GM19467 (cell line): ENCODE data around the gene CNTN2.

Source experiments
- ATAC-seq: cut with Tn5 transposase; IDR thresholded peaks from one replicate; pipeline ENCODE4 v1.9.1; 2021; ENCODE audit warnings: mild to moderate bottlenecking, moderate library complexity; ENCODE audit not compliant: unreplicated experiment

Gene CNTN2

GRCh38 chr1:205072286-205072685, 29.3 kb downstream of the CNTN2 start:
- no peak for ATAC-seq

- no peak for ATAC-seq
These were observed 29.9 kb downstream of the CNTN2 start for GRCh38 chr1:205072881-205073280.

- ATAC-seq = no peak
These were observed 30.5 kb downstream of the CNTN2 start for GRCh38 chr1:205073511-205073910.

GRCh38 chr1:205074084-205074483, 31.1 kb downstream of the CNTN2 start:
- ATAC-seq = no peak

DNA sequence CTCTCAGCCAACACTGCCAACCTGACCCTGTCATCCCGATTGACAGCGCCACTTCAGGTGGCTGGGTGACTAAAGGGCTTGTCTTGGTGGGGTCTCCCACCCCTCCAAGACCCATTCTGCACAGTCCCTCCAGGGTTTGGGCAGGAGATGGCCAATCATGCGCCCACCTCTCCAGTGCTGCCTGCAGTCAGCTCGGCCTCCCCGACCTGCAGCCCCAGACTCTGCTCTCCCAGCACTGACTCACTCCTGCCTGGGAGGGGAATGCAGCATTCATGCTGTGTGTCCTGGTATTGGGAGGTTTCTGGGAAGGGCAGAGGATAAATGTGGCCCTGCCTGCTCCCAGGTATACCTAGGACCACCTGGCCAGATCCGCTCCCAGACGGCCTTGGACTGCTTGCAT, 31.5 kb downstream of the CNTN2 start:
- no peak for ATAC-seq

DNA sequence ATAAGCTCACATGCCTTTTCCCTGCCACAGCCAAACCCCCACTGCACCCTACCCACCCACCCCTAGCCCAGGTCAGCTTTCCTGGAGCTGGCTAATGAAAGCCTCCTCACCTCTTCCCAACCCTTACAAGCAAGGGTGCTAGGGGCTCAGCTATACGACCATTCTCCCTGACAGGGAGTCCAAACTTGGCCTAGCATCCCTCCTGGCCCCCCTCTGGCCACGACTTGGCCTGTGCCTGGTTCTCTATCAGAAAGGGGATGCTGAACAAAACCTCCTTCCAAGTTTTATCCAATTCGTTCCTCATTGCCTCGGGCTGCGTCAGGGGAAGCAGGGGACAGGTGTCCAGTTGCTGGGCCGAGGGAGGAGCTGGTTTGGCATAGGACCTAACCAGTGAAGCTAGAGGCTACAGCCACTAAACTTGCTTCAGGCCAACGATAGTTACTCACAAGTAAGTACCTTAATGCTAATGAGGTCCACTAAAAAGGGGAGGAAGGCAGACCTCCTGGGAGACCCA, 32.7 kb downstream of the CNTN2 start:
- ATAC-seq = no peak

DNA sequence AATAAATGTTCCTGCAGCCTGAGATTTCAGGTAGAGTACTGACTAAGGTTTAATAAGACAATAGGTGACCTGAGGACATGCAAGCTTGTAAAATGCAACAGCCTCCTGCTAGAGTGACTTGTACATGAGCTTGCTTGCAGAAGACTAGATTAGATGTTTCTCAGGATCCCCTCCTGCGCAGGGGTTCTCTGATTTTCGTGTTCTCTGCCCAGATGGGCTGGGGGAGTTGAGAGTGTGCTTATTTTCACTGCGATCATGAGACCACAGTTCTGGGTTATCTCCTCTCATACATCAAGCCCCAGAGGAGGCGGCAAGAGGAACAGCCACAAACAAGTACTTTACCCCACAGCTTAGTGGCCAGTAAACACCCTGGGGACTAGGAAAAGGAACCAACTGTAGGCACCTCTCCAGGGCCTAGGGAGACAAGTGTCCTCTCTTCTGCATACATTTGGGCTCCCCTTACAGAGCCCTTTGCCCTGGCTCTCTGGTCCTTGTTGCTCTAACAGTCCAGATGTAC, 33.3 kb downstream of the CNTN2 start:
- ATAC-seq = no peak

GRCh38 chr1:205077158-205077933, 34.3 kb downstream of the CNTN2 start:
- no peak for ATAC-seq

DNA sequence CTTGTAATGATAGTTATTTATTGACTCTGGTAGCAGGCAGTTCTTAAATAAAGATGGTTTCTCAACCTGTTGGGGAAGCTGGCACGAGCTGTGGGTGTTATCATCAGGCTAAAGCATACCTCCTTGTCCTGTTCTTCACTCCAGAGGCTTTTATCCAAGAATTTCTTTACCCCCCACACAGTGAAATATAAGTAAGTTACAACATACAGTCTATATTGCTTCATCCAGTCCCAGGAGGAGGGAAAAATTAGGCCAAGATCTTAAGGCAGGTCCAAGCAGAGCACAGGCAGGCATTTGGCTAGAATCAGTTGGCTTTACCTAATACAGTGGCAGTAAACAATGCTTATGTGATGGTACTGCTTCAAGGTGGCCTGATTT, 34.9 kb downstream of the CNTN2 start:
- no peak for ATAC-seq

DNA sequence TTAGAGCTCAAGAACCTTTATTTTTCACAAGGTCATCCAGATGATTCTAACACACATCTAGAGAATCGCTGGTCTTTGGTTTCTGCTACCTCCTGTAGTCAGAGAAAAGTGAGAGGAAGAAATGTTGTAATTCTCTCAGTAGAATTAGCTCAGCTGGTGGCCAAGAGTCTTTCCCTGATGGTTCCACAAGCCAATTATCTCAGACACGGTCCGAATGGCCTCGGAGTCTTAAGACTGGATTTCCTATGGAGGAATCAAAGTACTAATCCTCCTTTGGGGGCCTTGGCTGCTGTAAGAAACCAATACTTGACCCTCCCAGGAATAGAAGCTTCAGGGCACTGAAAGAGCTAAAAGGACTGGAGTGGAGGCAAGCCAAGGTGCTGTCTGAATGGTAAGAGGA, 39.4 kb downstream of the CNTN2 start:
- no peak for ATAC-seq

DNA sequence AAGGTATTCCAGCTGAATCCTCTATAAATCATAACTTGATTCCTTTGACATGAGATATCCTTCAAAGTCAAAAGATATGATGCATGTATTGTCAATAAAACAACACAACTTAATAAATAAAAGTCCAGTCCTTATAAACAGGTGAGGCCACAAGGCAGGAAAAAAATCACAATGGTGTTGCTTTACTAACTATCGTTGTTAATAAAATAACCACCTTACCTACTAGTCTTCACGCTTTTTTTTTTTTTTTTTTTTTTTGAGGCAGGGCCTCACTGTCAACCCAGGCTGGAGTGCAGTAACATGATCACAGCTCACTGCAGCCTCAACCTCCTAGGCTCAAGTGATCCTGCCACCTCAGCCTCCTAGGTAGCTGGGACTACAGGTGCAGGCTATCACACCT, 41.3 kb downstream of the CNTN2 start, which contains the start of gene TMEM81:
Gene TMEM81, minus strand, starts transcription at position 101 of the 400 bp plus-strand sequence. CDS start 140 bp downstream, outside the sequence.
- ATAC-seq = no peak

GRCh38 chr1:205088341-205088740, 45.3 kb downstream of the CNTN2 start:
- ATAC-seq = no peak

GRCh38 chr1:205091043-205091740, 48.2 kb downstream of the CNTN2 start:
- no peak for ATAC-seq

DNA sequence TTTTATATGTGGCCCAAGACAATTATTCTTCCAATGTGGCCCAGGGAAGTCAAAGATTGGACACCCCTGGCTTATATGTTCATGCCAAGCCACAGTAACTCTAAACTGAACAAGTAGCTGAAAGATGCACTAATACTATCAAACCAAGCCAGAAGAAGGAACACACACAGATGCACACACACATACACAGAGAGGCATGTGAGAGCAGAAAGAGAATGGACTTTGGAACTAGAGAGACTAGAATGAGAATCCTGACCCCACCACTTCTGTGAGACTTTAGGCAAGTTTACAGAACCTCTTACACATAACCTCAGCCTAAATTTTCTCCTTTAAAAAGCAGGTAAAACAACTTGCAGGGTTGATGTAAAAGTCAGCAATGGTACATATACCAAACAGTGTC, 52.4 kb downstream of the CNTN2 start:
- ATAC-seq = no peak

DNA sequence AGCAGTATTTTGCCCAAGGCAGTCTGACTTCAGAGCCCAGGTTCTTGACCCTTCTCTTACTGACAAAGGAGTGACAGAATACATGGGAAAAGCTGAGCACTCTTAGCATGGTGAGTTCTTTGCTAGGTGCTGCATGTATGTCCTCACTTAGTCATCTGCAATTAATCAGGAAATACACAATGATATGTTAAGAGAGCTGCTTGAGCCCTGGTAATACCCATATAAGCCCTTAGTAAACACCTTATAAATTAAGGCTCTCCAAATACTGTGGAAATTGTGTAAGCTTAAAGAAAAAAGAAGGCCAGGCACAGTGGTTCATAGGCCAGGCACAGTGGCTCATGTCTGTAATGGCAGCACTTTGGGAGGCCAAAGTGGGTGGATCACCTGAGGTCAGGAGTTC, 55.2 kb downstream of the CNTN2 start:
- no peak for ATAC-seq

- no peak for ATAC-seq
These were observed 59.4 kb downstream of the CNTN2 start for GRCh38 chr1:205102404-205102803.

DNA sequence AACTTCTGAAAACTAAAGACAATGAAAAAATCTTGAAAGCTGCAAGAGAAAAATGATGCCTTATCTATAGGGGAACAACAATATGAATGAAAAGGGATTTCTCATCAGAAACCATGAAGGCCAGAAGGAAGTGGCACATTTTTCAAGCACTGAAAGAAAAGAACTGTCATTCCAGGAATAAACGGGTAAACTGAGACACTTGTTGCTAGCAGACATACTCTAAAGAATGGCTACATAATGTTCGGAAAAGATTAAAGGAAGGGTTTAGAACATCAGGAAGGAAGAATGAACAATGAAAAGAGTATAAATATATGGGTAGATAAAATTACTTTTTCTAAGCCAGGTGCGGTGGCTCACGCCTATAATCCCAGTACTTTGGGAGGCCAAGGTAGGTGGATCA, 64.3 kb downstream of the CNTN2 start:
- no peak for ATAC-seq

DNA sequence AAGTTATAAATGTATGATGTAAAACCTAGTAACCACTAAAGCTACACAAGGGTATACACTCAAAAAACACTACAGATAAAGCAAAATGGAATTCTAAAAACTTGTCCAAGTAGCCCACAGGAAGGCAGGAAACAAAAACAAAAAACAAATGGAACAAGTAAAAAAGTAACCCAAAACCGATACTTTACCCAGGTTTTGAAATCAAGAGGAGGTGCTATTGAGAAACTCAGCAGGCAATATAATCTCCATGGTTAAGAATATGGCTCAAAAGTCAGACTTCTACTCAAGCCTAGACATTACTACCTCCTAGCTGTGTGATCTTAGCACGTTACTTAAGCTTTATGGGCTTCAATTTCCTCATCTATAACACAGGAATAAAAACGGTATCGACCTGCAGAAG, 65.5 kb downstream of the CNTN2 start:
- ATAC-seq = no peak

GRCh38 chr1:205109269-205109668, 66.3 kb downstream of the CNTN2 start:
- no peak for ATAC-seq

DNA sequence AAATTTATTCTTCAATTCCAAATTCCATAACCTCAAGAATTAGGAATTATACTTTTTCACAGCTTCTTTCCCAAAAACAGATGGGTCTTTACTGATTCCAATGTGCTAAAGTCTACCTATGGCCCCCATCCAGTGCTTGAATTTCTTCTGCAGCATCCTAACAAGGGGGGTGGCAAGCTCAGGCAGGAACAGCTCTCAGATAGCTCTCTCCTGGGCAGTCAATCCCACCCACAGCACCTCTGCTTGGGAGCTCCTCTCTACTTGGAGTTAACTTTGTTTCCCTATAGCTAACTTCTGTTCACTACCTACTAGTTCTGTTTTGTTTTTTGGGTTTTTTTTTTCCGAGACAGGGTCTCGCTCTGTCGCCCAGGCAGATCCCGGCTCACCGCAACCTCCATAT, 66.7 kb downstream of the CNTN2 start:
- no peak for ATAC-seq

DNA sequence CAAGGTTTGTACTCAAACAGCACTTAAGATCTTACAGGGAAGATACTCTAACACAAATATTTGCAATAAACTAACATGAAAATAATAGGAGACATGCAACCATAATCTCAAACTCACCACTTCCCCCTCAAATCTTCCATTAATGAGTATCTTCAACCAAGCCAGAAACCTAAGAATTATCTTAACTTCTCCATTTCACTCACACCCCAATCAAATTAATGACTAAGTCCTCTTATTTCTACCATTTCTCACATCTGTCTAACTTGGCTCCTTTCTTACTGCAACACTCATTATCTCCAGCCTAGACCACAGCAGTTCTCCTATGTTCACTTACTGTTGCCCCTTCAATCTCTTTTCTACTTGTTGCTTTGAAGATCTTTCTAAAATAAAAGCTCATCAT, 68.3 kb downstream of the CNTN2 start:
- ATAC-seq = no peak

DNA sequence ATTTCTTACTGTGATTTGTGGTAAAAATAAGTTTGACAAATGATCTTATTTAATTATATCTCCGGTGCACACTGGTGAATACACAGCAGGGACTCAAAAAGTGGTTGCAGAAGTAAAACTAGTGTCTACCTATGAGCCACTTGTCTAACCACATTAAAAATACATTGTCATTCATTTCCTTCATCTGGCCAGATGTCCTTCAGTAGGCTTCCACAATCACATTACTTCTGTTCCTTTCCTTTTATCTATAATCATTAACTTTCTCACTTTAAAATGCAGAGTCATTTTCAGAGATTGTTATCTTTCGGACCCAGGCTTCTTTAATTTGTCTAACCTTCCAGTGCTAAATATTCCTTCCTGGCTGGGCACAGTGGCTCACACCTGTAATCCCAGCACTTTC, 75.7 kb downstream of the CNTN2 start:
- ATAC-seq = no peak
